H1 (cell line): ENCODE results near the gene KIF1C. TPM values are rescaled to one million over a fixed set of nuclear protein-coding genes. Genes with fewer than 3 reads are reported as not detected.

Experiments
- CTCF ChIA-PET: fragments of 300-600 bp; sonication (Branson Sonifier 250); formaldehyde crosslinking; loops from one replicate; lab custom pipeline; 2021; ENCODE audit not compliant: partially characterized antibody; lab: Charles Lee
- POLR2A ChIA-PET: fragments of 300-600 bp; sonication (Branson Sonifier 250); formaldehyde crosslinking; loops from one replicate; lab custom pipeline; 2021; ENCODE audit warnings: inconsistent platforms; ENCODE audit not compliant: partially characterized antibody; lab: Charles Lee
- DNase-seq, 2 experiments: peaks; one replicate each; pipeline versions ENCODE4 v3.0.0 to v3.0.0-alpha.2; 2010 to 2022; ENCODE audit warnings: low spot score in 2 of 2, low read depth in 1 of 2, mixed read lengths in 1 of 2
- FAIRE-seq: peaks from 2 replicates; lab custom pipeline; 2011; peaks lifted over from hg19 to GRCh38; lab: Jason Lieb, UNC
- H2AFZ ChIP-seq: 2 replicates; pipeline ENCODE4 v1.8.1; 2012; ENCODE audit warnings: low read length, inconsistent platforms
- H2AK5ac ChIP-seq: 2 replicates; pipeline ENCODE4 v1.6.1; 2013; ENCODE audit warnings: low read depth, low read length
- H2BK120ac ChIP-seq: replicated peaks from 2 replicates; pipeline ENCODE3; 2013; ENCODE audit warnings: low read depth, low read length, inconsistent platforms
- H2BK12ac ChIP-seq: 2 replicates; pipeline ENCODE4 v1.6.1; 2013; ENCODE audit warnings: low read depth, low read length
- H2BK15ac ChIP-seq: 2 replicates; pipeline ENCODE4 v1.6.1; 2013; ENCODE audit warnings: low read length
- H2BK20ac ChIP-seq: 2 replicates; pipeline ENCODE4 v1.6.1; 2013; ENCODE audit warnings: low read length
- H2BK5ac ChIP-seq: 2 replicates; pipeline ENCODE4 v1.6.1; 2013; ENCODE audit warnings: low read depth, low read length
- H3K14ac ChIP-seq: 2 replicates; pipeline ENCODE4 v1.6.1; 2013; ENCODE audit warnings: inconsistent platforms; ENCODE audit not compliant: insufficient read length
- H3K18ac ChIP-seq: 2 replicates; pipeline ENCODE4 v1.6.1; 2013; ENCODE audit warnings: low read length; ENCODE audit errors: extremely low read depth
- H3K23ac ChIP-seq: 2 replicates; pipeline ENCODE4 v1.6.1; 2013; ENCODE audit warnings: inconsistent platforms; ENCODE audit not compliant: insufficient read length
- H3K23me2 ChIP-seq: 2 replicates; pipeline ENCODE4 v1.6.1; 2013; ENCODE audit warnings: low read depth, low read length
- H3K27ac ChIP-seq: 2 replicates; pipeline ENCODE4 v1.6.1; 2011; ENCODE audit warnings: low read depth, low read length, inconsistent platforms
- H3K27me3 ChIP-seq, 4 experiments: replicated peaks in 1 of 4; 1 replicate in 1 of 4; 2 replicates in 3 of 4; pipeline versions ENCODE4 v1.6.1 to v1.8.1; 2011 to 2013; ENCODE audit warnings: low read length in 3 of 4, mild to moderate bottlenecking in 3 of 4, inconsistent platforms in 2 of 4, mixed read lengths in 2 of 4, moderate library complexity in 1 of 4; ENCODE audit not compliant: control insufficient read depth in 3 of 4, insufficient read depth in 3 of 4; ENCODE audit errors: extremely low read depth in 1 of 4
- H3K36me3 ChIP-seq, 4 experiments: 2 replicates each; pipeline versions ENCODE4 v1.6.1 to v1.8.1; 2011 to 2013; ENCODE audit warnings: mild to moderate bottlenecking in 4 of 4, low read length in 3 of 4, moderate library complexity in 2 of 4, control low read depth in 1 of 4, inconsistent platforms in 1 of 4; ENCODE audit not compliant: insufficient read depth in 4 of 4, control insufficient read depth in 2 of 4
- H3K4ac ChIP-seq: replicated peaks from 2 replicates; pipeline ENCODE3; 2013; ENCODE audit warnings: low read length, low read depth, mixed read lengths, inconsistent platforms; ENCODE audit not compliant: insufficient read length
- H3K4me1 ChIP-seq, 4 experiments: replicated peaks in 1 of 4; 1 replicate in 1 of 4; 2 replicates in 3 of 4; pipeline versions ENCODE4 v1.6.1 to v1.8.1; 2011 to 2013; ENCODE audit warnings: low read length in 3 of 4, inconsistent platforms in 2 of 4, mixed read lengths in 1 of 4; ENCODE audit not compliant: insufficient read depth in 4 of 4, control insufficient read depth in 3 of 4
- H3K4me2 ChIP-seq, 2 experiments: 2 replicates each; pipeline versions ENCODE4 v1.6.1 to v1.8.1; 2011 to 2013; ENCODE audit warnings: low read depth in 2 of 2, low read length in 2 of 2, control low read depth in 1 of 2, inconsistent platforms in 1 of 2, mild to moderate bottlenecking in 1 of 2; ENCODE audit not compliant: insufficient read depth in 1 of 2
- H3K4me3 ChIP-seq, 4 experiments: fragments of 200-600, 300-600 bp in 1 of 4; sonication (generic), shearing (Covaris generic), sonication (Bioruptor Twin) in 1 of 4; 2 replicates each; pipeline versions ENCODE4 v1.5.1 to v1.8.1; 2011 to 2016; ENCODE audit warnings: low read length in 4 of 4, low read depth in 3 of 4, control low read depth in 2 of 4, inconsistent platforms in 2 of 4, mild to moderate bottlenecking in 2 of 4, mixed read lengths in 1 of 4, moderate library complexity in 1 of 4; ENCODE audit not compliant: insufficient read depth in 2 of 4; ENCODE audit errors: extremely low read depth in 1 of 4
- H3K56ac ChIP-seq: replicated peaks from 2 replicates; pipeline ENCODE3; 2013; ENCODE audit warnings: low read depth, mild to moderate bottlenecking, mixed read lengths, low read length, inconsistent platforms; ENCODE audit not compliant: insufficient read length
- H3K79me1 ChIP-seq: 2 replicates; pipeline ENCODE4 v1.6.1; 2013; ENCODE audit warnings: low read depth, low read length, control low read depth
- H3K79me2 ChIP-seq, 2 experiments: 2 replicates each; pipeline versions ENCODE4 v1.6.1 to v1.8.1; 2012 to 2013; ENCODE audit warnings: low read length in 2 of 2, mild to moderate bottlenecking in 2 of 2, inconsistent platforms in 1 of 2; ENCODE audit not compliant: insufficient read depth in 2 of 2, control insufficient read depth in 1 of 2
- H3K9ac ChIP-seq, 4 experiments: replicated peaks in 1 of 4; 1 replicate in 1 of 4; 2 replicates in 3 of 4; pipeline versions ENCODE4 v1.6.1 to v1.8.1; 2011 to 2013; ENCODE audit warnings: low read depth in 3 of 4, low read length in 3 of 4, control low read depth in 2 of 4, mild to moderate bottlenecking in 2 of 4, moderate library complexity in 2 of 4, inconsistent platforms in 1 of 4; ENCODE audit errors: extremely low read depth in 1 of 4
- H3K9me3 ChIP-seq, 2 experiments: 2 replicates each; pipeline versions ENCODE4 v1.6.1 to v1.8.1; 2012 to 2013; ENCODE audit warnings: mild to moderate bottlenecking in 2 of 2, moderate library complexity in 2 of 2, control low read depth in 1 of 2, inconsistent platforms in 1 of 2, low read depth in 1 of 2, low read length in 1 of 2, mixed read lengths in 1 of 2; ENCODE audit not compliant: insufficient read depth in 2 of 2
- H4K20me1 ChIP-seq, 2 experiments: replicated peaks in 1 of 2; 2 replicates each; pipeline versions ENCODE3 to v1.8.1; 2011 to 2013; ENCODE audit warnings: inconsistent platforms in 2 of 2, low read length in 2 of 2, mild to moderate bottlenecking in 1 of 2; ENCODE audit not compliant: insufficient read depth in 2 of 2, control insufficient read depth in 1 of 2
- H4K5ac ChIP-seq: 2 replicates; pipeline ENCODE4 v1.6.1; 2013; ENCODE audit warnings: low read length, low read depth, mixed read lengths, inconsistent platforms; ENCODE audit not compliant: insufficient read length
- H4K8ac ChIP-seq: 2 replicates; pipeline ENCODE4 v1.8.0; 2013; ENCODE audit warnings: mild to moderate bottlenecking, moderate library complexity, low read length, inconsistent platforms; ENCODE audit not compliant: insufficient read depth; ENCODE audit errors: extremely low read depth
- H4K91ac ChIP-seq: replicated peaks from 2 replicates; pipeline ENCODE3; 2013; ENCODE audit warnings: low read length, mixed read lengths, inconsistent platforms; ENCODE audit not compliant: insufficient read length
- CTCF ChIP-seq, 3 experiments: IDR thresholded peaks; 1 replicate in 2 of 3; 2 replicates in 1 of 3; pipeline versions ENCODE4 v1.5.1 to v1.6.1; 2011; ENCODE audit warnings: low read length in 3 of 3, mild to moderate bottlenecking in 3 of 3, inconsistent platforms in 2 of 3, low read depth in 1 of 3, moderate library complexity in 1 of 3; ENCODE audit not compliant: insufficient read depth in 1 of 3; ENCODE audit errors: control extremely low read depth in 1 of 3
- RBBP5 ChIP-seq: IDR thresholded peaks from 2 replicates; pipeline ENCODE4 v1.7.1; 2012; ENCODE audit warnings: low read depth, mild to moderate bottlenecking, inconsistent platforms, low read length, moderate library complexity, borderline replicate concordance
- SAP30 ChIP-seq: fragments of 300-600 bp; sonication (generic); IDR thresholded peaks from 2 replicates; pipeline ENCODE4 v1.7.1; 2012; ENCODE audit warnings: low read length, moderate library complexity, mild to moderate bottlenecking, inconsistent platforms; ENCODE audit not compliant: insufficient read depth, insufficient replicate concordance
- SIX5 ChIP-seq: IDR thresholded peaks from 2 replicates; pipeline ENCODE4 v1.6.1; 2011; ENCODE audit warnings: mild to moderate bottlenecking, low read depth, low read length
- TAF7 ChIP-seq: optimal IDR thresholded peaks from 2 replicates; pipeline ENCODE3; 2011; ENCODE audit warnings: low read depth, mild to moderate bottlenecking, inconsistent platforms, low read length, moderate library complexity, borderline replicate concordance
- ZNF274 ChIP-seq: IDR thresholded peaks from 2 replicates; pipeline ENCODE4 v1.7.0; 2012; ENCODE audit warnings: low read length, borderline replicate concordance; ENCODE audit errors: extremely low read depth
- WGBS, 2 experiments: shearing (Covaris generic) in 1 of 2; methylation state at CpG; one replicate each; pipeline versions ENCODE4 v1.1.6 to v1.1.7; 2013 to 2015; ENCODE audit warnings: low lambda C conversion rate in 2 of 2, mixed read lengths in 2 of 2, inconsistent platforms in 1 of 2, low coverage in 1 of 2, missing lambda C conversion rate in 1 of 2; ENCODE audit not compliant: insufficient replicate concordance in 2 of 2, insufficient coverage in 1 of 2, insufficient read length in 1 of 2; ENCODE audit errors: extremely low coverage in 1 of 2, missing lambda C conversion rate in 1 of 2; 5-methylcytosine and 5-hydroxymethylcytosine counted together
- polyA plus RNA-seq, 7 experiments: library from polyadenylated mRNA; depleted of rRNA in 3 of 7; stranded (reverse) in 5 of 7; unstranded in 2 of 7; fragments of >200 nt in 5 of 7; fragments of 200-250 nt in 2 of 7; gene quantifications; 1 replicate in 5 of 7; 2 replicates in 1 of 7; 4 replicates in 1 of 7; pipeline versions ENCODE4 v1.2.1 to v1.2.3, GENCODE V29; 2011 to 2013; ENCODE audit warnings: missing spikeins in 2 of 7, mixed read lengths in 2 of 7
- total RNA-seq: library from RNA; stranded (reverse); fragmentation: NEBNext Ultra II Directional; extraction: Animal tissue kit (Norgen Biotek cat#: 25700); gene quantifications from 2 replicates; pipeline ENCODE4 v1.2.1, GENCODE V29; 2021

Gene KIF1C
- total and polyA plus RNA-seq, 2 of the 8 experiments (the other 6 are each of a cell fraction or from before 2014, with no cell fraction given) = 14.3 to 114 TPM

- H4K5ac ChIP-seq = no peak overlapping the region
- H3K4me1 ChIP-seq = peaks cover under 1 to 8% (median 7%) of the 10 kb centered on the region in 4 experiments
- no peak overlapping the region for H2BK120ac ChIP-seq
- no peak overlapping the region for H3K9ac ChIP-seq
- ChIA-PET POLR2A (interaction anchor here (1.2 to 1.9 kb wide), 2 partner anchors 30 to 42 kb away, joined by 3 to 4 read pairs; no protein-coding TSS in a partner anchor), CTCF (interaction anchor here (1.5 kb wide), 1 partner anchor 13 kb away, joined by 5 read pairs; no protein-coding TSS in a partner anchor)
- H2BK15ac ChIP-seq = no peak overlapping the region
- no peaks in the 10 kb centered on the region for H3K9me3 ChIP-seq
- H4K8ac ChIP-seq = no peak overlapping the region
- no peak overlapping the region for H3K27ac ChIP-seq
- H2BK12ac ChIP-seq = no peak overlapping the region
- TF ChIP-seq CTCF (IDR thresholded peaks at IDR 0.05; ENCODE audit: control extremely low read depth in 1 of 3, insufficient read depth in 1 of 3, low read depth in 1 of 3, low read length in 3 of 3) (no peak), TAF7 (no peak), SAP30 (no peak), RBBP5 (no peak), SIX5 (no peak), ZNF274 (no peak)
- H3K79me1 ChIP-seq = peaks cover 8% of the 10 kb centered on the region
- no peak overlapping the region for H3K14ac ChIP-seq
- H3K79me2 ChIP-seq = peaks cover 0 to 8% of the 10 kb centered on the region in 2 experiments; a peak in 2 of 4 replicates
- no peak overlapping the region for H4K91ac ChIP-seq
- H2BK20ac ChIP-seq = no peak overlapping the region
- H3K36me3 ChIP-seq = no peaks in the 10 kb centered on the region
- H2AFZ ChIP-seq = no peak overlapping the region
- H2BK5ac ChIP-seq = no peak overlapping the region
- 86% methylated on average over 6 of the region's 6 CpGs; no CpG with 5 or more reads in 1 of the 2 experiments for WGBS, 2 experiments
- DNase-seq (no peak), FAIRE-seq (no peak)
- no peak overlapping the region for H3K56ac ChIP-seq
- peaks cover 0 to 14% (median 2%) of the 10 kb centered on the region in 4 experiments; a peak in 4 of 7 replicates for H3K27me3 ChIP-seq
- no peak overlapping the region for H3K4me3 ChIP-seq
- H3K23ac ChIP-seq = no peak overlapping the region
- H3K23me2 ChIP-seq = peaks cover 13% of the 10 kb centered on the region
- no peak overlapping the region for H3K18ac ChIP-seq
- H3K4ac ChIP-seq = no peak overlapping the region
- no peaks in the 10 kb centered on the region for H4K20me1 ChIP-seq
- no peak overlapping the region for H3K4me2 ChIP-seq
- H2AK5ac ChIP-seq = no peak overlapping the region
Measured at GRCh38 chr17:4994081-4994595, 3.6 kb upstream of the KIF1C start.
